GM12878 (cell line): Measurements from ENCODE around the gene PIK3R2. TPM values are rescaled to one million over a fixed set of nuclear protein-coding genes. Genes with fewer than 3 reads are reported as not detected.

ENCODE experiments used
- ATAC-seq: fragments of 200-7000 bp; cut with Tn5 transposase; 3 replicates; pipeline ENCODE4 v1.9.1; 2020; ENCODE audit warnings: mild to moderate bottlenecking, moderate library complexity
- BruUV-seq: library from RNA; stranded (reverse); fragments of 400-500 nt; replicated peaks from 2 replicates; lab custom pipeline; 2021; lab: Mats Ljungman, UMichigan
- CTCF ChIA-PET: fragments of 300-600 bp; sonication (Branson Sonifier 250); formaldehyde crosslinking; extraction: SDS; loops from one replicate; lab custom pipeline; 2021; ENCODE audit warnings: inconsistent platforms; lab: Yijun Ruan, JAX
- POLR2A ChIA-PET: fragments of 350-600 bp; formaldehyde crosslinking; extraction: SDS; loops from one replicate; lab custom pipeline; 2021; ENCODE audit warnings: inconsistent platforms; lab: Charles Lee
- RAD21 ChIA-PET: fragments of 300-600 bp; sonication (Branson Sonifier 250); formaldehyde crosslinking; loops from one replicate; lab custom pipeline; 2023; ENCODE audit warnings: antibody characterized with exemption; ENCODE audit not compliant: unreplicated experiment; lab: Charles Lee
- SMC1A ChIA-PET: fragments of 300-600 bp; sonication (Branson Sonifier 250); formaldehyde crosslinking; loops from one replicate; lab custom pipeline; 2023; ENCODE audit not compliant: unreplicated experiment, uncharacterized antibody; lab: Charles Lee
- DNase-seq: peaks from one replicate; pipeline ENCODE4 v3.0.0-alpha.2; 2011; ENCODE audit warnings: low read depth, low spot score
- FAIRE-seq: peaks from 3 replicates; lab custom pipeline; 2011; peaks lifted over from hg19 to GRCh38; lab: Jason Lieb, UNC
- H2AFZ ChIP-seq: 2 replicates; pipeline ENCODE4 v1.6.0; 2011; ENCODE audit warnings: low read depth, low read length, control low read depth; ENCODE audit not compliant: control insufficient read depth
- H3K27ac ChIP-seq: 2 replicates; pipeline ENCODE4 v1.5.1; 2011; ENCODE audit warnings: control low read depth; ENCODE audit not compliant: control insufficient read depth, insufficient read depth
- H3K27me3 ChIP-seq, 2 experiments: replicated peaks in 1 of 2; 2 replicates each; pipeline versions ENCODE4 v1.6.0 to v1.6.1; 2011; ENCODE audit warnings: low read length in 1 of 2; ENCODE audit not compliant: control insufficient read depth in 2 of 2, insufficient read depth in 2 of 2
- H3K36me3 ChIP-seq, 2 experiments: 2 replicates each; pipeline ENCODE4 v1.5.1; 2011; ENCODE audit warnings: low read length in 1 of 2; ENCODE audit not compliant: control insufficient read depth in 2 of 2, insufficient read depth in 2 of 2
- H3K4me1 ChIP-seq: 2 replicates; pipeline ENCODE4 v1.6.1; 2011; ENCODE audit warnings: mild to moderate bottlenecking, low read length, moderate library complexity, mixed read lengths; ENCODE audit not compliant: control insufficient read depth, insufficient read depth
- H3K4me2 ChIP-seq: 2 replicates; pipeline ENCODE4 v1.6.0; 2011; ENCODE audit warnings: control low read depth; ENCODE audit not compliant: control insufficient read depth, insufficient read depth
- H3K4me3 ChIP-seq: fragments of 200-600 bp; sonication (generic); 2 replicates; pipeline ENCODE4 v1.5.1; 2016
- H3K79me2 ChIP-seq: 2 replicates; pipeline ENCODE4 v1.6.0; 2011; ENCODE audit warnings: low read length; ENCODE audit not compliant: control insufficient read depth, insufficient read depth
- H3K9ac ChIP-seq: 2 replicates; pipeline ENCODE4 v1.8.0; 2011; ENCODE audit warnings: low read length, control low read depth, mixed read lengths; ENCODE audit not compliant: control insufficient read depth, insufficient read depth
- H3K9me3 ChIP-seq: replicated peaks from 3 replicates; pipeline ENCODE4 v1.5.1; 2011; ENCODE audit warnings: mild to moderate bottlenecking, low read length; ENCODE audit not compliant: control insufficient read depth, insufficient read depth
- H4K20me1 ChIP-seq: 2 replicates; pipeline ENCODE4 v1.6.0; 2011; ENCODE audit not compliant: control insufficient read depth, insufficient read depth
- ATF2 ChIP-seq: IDR thresholded peaks from 2 replicates; pipeline ENCODE4 v1.6.1; 2012; ENCODE audit warnings: low read length, inconsistent platforms
- BMI1 ChIP-seq: fragments of 450-650 bp; IDR thresholded peaks from 2 replicates; pipeline ENCODE4 v1.6.1; 2016; ENCODE audit warnings: mild to moderate bottlenecking, moderate library complexity, borderline replicate concordance
- CEBPZ ChIP-seq: fragments of 150-350 bp; IDR thresholded peaks from 2 replicates; pipeline ENCODE4 v1.6.1; 2016; ENCODE audit warnings: low read depth, low read length
- IKZF2 ChIP-seq, 2 experiments: fragments of 450-650 bp; IDR thresholded peaks; 2 replicates each; pipeline ENCODE4 v1.6.1; 2017; ENCODE audit warnings: mild to moderate bottlenecking in 2 of 2, moderate library complexity in 2 of 2
- LARP7 ChIP-seq: fragments of 450-650 bp; IDR thresholded peaks from 2 replicates; pipeline ENCODE4 v1.6.1; 2017; ENCODE audit warnings: mild to moderate bottlenecking
- NFXL1 ChIP-seq: fragments of 450-650 bp; IDR thresholded peaks from 2 replicates; pipeline ENCODE4 v1.6.1; 2017; ENCODE audit warnings: antibody characterized with exemption, mild to moderate bottlenecking, borderline replicate concordance
- NR2F1 ChIP-seq: fragments of 450-650 bp; conservative IDR thresholded peaks from 2 replicates; pipeline ENCODE4 v1.6.1; 2017; ENCODE audit warnings: mild to moderate bottlenecking
- SMAD5 ChIP-seq: IDR thresholded peaks from 2 replicates; pipeline ENCODE4 v1.6.1; 2016; ENCODE audit warnings: antibody characterized with exemption, low read depth
- WRNIP1 ChIP-seq: IDR thresholded peaks from 2 replicates; pipeline ENCODE4 v1.6.1; 2011; ENCODE audit warnings: low read depth, low read length, improper control_type of control experiment, borderline replicate concordance
- WGBS: methylation state at CpG from one replicate; pipeline ENCODE4 v1.1.6; 2016; ENCODE audit warnings: low lambda C conversion rate; ENCODE audit not compliant: insufficient replicate concordance, insufficient coverage; ENCODE audit errors: missing lambda C conversion rate; 5-methylcytosine and 5-hydroxymethylcytosine counted together
- in situ Hi-C: fragments of 300-500 bp; cut with MboI; formaldehyde crosslinking; loops from 9 replicates; pipeline ENCODE4 v1.14.3; 2018; ENCODE audit warnings: mixed read lengths
- intact Hi-C: fragments of 100-400 bp; cut with micrococcal nuclease; formaldehyde crosslinking; loops from one replicate; pipeline ENCODE4 v1.14.2; 2022; ENCODE audit not compliant: unreplicated experiment
- polyA plus RNA-seq, 11 experiments: library from polyadenylated mRNA; depleted of rRNA in 4 of 11; unstranded in 6 of 11; stranded (reverse) in 5 of 11; fragments of >200 nt; fragmentation: Nextera tagmentation in 4 of 11; fragmentation: Illumina TruSeq in 1 of 11; extraction: Ambion mirVana in 4 of 11; extraction: Trizol in 1 of 11; gene quantifications; 1 replicate in 1 of 11; 2 replicates in 10 of 11; pipeline versions ENCODE4 v1.2.1 to v1.2.3, GENCODE V29; 2011 to 2016; ENCODE audit warnings: inconsistent platforms in 2 of 11, missing spikeins in 2 of 11, low read depth in 1 of 11
- total RNA-seq, 4 experiments: library from RNA; depleted of rRNA in 3 of 4; stranded (reverse); fragments of >200 nt in 3 of 4; fragmentation: Illumina TruSeq in 1 of 4; extraction: Trizol in 1 of 4; gene quantifications; 2 replicates each; pipeline versions ENCODE4 v1.2.1 to v1.2.3, GENCODE V29; 2013 to 2021

PIK3R2 gene
- total and polyA plus RNA-seq, 10 of the 15 experiments (the other 5 are each of a cell fraction or from before 2014, with no cell fraction given), result 0.26 to 22.6 (median 2.5) TPM

- Histone ChIP-seq H3K27me3 (no peaks in the 10 kb centered on the region), H4K20me1 (no peaks in the 10 kb centered on the region), H3K9ac (no peak overlapping the region), H3K4me3 (no peak overlapping the region), H3K4me2 (no peak overlapping the region), H3K79me2 (peaks cover 10% of the 10 kb centered on the region), H3K9me3 (no peaks in the 10 kb centered on the region), H3K27ac (no peak overlapping the region), H3K4me1 (peaks cover 28% of the 10 kb centered on the region), H3K36me3 (peaks cover 3 to 22% of the 10 kb centered on the region in 2 experiments), H2AFZ (no peak overlapping the region)
- intact Hi-C loops (loop anchor here (1.0 kb wide), 3 partner anchors 38 to 137 kb away; no protein-coding TSS in a partner anchor), in situ Hi-C loops (no loop called here)
- no TSS peak for BruUV-seq
- ATAC-seq (no peak), DNase-seq (no peak), FAIRE-seq (no peak)
- ChIA-PET SMC1A (interaction anchor here (0.8 to 1.2 kb wide), 3 partner anchors 27 to 57 kb away, joined by 3 to 4 read pairs (median 4); partner anchors contain the start of genes IL12RB1 and PIK3R2), POLR2A (interaction anchor here (0.6 kb wide), 1 partner anchor 33 kb away, joined by 4 read pairs; no protein-coding TSS in a partner anchor), RAD21 (interaction anchor here (0.9 to 2.3 kb wide), 5 partner anchors 10 to 90 kb away, joined by 3 to 13 read pairs (median 5); partner anchors contain the start of genes MPV17L2 and RAB3A), CTCF (interaction anchor here (0.6 to 6.3 kb wide), 16 partner anchors 10 to 164 kb away, joined by 3 to 48 read pairs (median 5); partner anchors contain the start of genes ARRDC2, KCNN1, MPV17L2 and PIK3R2)
- 91% methylated on average over 5 of the region's 5 CpGs for WGBS
- TF ChIP-seq SMAD5 (no peak), ATF2 (no peak), NR2F1 (no peak), CEBPZ (no peak), WRNIP1 (no peak), LARP7 (no peak), BMI1 (no peak), NFXL1 (no peak), IKZF2 (IDR thresholded peaks at IDR 0.05) (no peak)
Measured at GRCh38 chr19:18113827-18114226, 39.1 kb upstream of the PIK3R2 start.
